Stimulated activated CD4-positive, alpha-beta T cell treated with anti-CD3 and anti-CD28 coated beads, Interleukin-12 subunit alpha, Interleukin-12 subunit beta, amount 100 ng/mL, for 24 hours (primary cell): ENCODE measurements around the gene FAM185A.
A peak's percentile ranks its signal among the peaks of the same experiment; 100 is the strongest.
"Not testable (repeated sequence)": the region's sequence is repeated elsewhere in the genome, so short reads cannot be mapped to it uniquely, and the experiment has no call there.

ENCODE experiments used
- DNase-seq, 2 experiments: peaks; one replicate each; pipeline ENCODE4 v3.0.0-alpha.2; 2020; ENCODE audit warnings: low read depth in 2 of 2

FAM185A gene

GRCh38 chr7:102748605-102749444, at the start of gene FAM185A:
Gene FAM185A (plus strand): TSS chr7:102748999. CDS start chr7:102749208, 209 bp downstream.
- peak; percentile 89 to 95 for DNase-seq

GRCh38 chr7:102713011-102713690, 35.6 kb upstream of the FAM185A start:
- DNase-seq: not testable (repeated sequence)

GRCh38 chr7:102713691-102714080, 35.1 kb upstream of the FAM185A start:
- not testable (repeated sequence) for DNase-seq

- not testable (repeated sequence) for DNase-seq
These were observed 33.9 kb upstream of the FAM185A start for GRCh38 chr7:102714774-102715522.

- DNase-seq: not testable (repeated sequence)
These were observed 33.1 kb upstream of the FAM185A start for GRCh38 chr7:102715718-102716117.

- DNase-seq: not testable (repeated sequence)
These were observed 30.3 kb upstream of the FAM185A start for GRCh38 chr7:102718491-102718890.

DNA sequence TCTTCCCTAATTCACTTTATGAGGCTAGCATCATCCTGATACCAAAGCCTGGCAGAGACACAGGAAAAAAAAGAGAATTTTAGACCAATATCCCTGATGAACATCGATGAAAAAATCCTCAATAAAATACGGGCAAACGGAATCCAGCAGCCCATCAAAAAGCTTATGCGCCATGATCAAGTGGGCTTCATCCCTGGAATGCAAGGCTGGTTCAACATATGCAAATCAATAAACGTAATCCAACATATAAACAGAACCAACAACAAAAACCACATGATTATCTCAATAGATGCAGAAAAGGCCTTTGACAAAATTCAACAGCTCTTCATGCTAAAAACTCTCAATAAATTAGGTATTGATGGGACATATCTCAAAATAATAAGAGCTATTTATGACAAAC, 22.6 kb upstream of the FAM185A start:
- not testable (repeated sequence) for DNase-seq

DNA sequence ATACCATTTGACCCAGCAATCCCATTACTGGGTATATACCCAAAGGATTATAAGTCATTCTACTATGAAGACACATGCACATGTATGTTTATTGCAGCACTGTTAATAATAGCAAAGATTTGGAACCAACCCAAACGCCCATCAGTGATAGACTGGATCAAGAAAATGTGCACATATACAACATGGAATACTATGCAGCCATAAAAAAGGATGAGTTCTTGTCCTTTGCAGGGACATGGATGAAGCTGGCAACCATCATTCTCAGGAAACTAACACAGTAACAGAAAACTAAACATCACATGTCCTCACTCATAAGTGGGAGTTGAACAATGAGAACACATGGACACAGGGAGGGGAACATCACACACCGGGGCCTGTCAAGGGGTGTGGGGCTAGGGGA, 19.1 kb upstream of the FAM185A start:
- not testable (repeated sequence) for DNase-seq

GRCh38 chr7:102730431-102730830, 18.4 kb upstream of the FAM185A start:
- DNase-seq: not testable (repeated sequence)

DNA sequence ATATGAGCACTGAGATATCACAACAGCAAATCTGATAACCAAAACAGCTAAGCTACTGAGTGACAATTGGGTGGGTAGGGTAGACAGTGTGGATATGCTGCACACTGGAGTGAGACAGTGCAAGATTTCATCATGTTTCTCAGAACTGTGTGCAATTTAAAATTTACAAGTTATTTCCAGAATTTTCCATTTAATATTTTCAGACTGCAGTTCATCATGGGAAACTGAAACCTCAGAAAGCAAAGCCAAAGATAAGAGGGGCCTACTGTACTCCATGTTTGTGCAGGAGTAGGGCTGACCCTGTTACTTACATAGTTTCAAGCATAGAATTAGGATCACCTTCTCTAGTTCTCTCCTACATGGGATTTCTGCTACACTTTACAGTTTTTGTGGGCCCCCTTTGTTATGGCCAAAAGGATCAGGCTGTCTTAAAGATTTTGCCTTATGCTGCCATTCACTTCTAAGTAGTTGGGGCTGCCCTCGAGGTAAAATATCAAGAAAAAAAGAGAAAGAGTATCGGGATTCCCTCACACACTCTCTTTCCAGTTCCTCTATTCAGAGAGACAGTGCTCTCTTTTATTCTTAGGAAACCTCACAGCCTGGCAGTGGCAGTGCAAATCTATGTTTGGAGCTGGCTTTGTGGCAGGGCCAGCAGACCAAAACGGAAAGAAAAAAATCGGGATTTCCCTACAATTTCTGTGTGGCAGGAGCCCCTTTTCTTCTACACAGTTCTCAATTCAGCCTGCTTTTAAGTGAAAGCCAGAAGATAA, 6.6 kb upstream of the FAM185A start:
- DNase-seq: not testable (repeated sequence)

DNA sequence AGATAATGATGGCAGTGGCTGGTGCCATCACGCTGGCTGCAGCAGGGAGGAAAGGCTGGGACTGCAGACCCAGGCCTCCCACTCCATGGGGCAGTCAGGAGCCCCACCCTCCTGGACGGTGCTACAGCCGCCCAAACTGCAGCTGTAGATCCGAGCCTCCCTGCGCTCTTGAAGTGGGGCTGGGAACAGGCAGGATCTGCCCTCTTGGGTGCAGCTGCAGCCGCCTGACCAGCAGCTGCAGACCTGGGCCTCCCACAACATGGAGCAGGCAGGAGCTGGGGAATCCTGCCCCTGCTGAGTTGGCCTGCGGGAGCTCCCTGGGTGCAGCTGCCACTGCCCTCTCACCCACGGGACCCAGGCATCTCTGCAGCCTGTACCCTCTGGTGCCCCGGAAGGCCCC, 4.9 kb upstream of the FAM185A start:
- DNase-seq: not testable (repeated sequence)

DNA sequence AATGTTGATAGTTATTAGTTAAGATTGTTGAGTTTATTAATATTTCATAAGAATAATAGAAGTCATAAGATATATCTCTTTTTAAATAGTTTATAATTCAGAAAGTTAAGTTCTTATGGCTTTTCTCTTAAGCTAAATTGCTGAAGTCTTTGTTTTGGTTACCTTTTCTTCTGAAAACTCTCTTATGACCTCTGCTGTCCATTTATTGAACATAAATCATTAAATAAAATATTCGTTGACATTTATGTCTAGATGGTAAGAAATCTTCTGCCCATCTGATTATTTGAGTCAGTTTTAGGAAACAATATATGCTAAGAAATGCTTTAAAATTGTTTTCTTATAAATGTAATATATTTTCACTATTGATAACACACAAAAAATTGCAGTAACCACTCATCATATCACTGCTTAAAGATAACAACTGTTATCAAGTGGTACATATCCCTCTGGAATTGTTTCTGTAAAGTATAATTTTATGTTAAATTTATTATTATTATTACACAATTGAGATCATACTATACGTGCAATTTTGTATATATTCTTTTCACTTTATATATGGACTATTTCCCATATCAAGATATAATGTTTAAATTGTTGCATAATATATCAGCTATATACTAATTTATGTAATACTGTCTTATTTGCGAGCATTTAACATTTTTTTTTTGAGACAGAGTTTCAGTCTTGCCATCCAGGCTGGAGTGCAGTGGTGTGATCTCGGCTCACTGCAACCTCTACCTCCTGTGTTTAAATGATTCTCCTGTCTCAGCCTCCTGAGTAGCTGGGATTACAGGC, 3.1 kb upstream of the FAM185A start:
- not testable (repeated sequence) for DNase-seq

GRCh38 chr7:102749445-102749786, 617 bp downstream of the FAM185A start:
- DNase-seq: not testable (repeated sequence)

- DNase-seq: not testable (repeated sequence)
These were observed 9.4 kb downstream of the FAM185A start for GRCh38 chr7:102758227-102758626.

DNA sequence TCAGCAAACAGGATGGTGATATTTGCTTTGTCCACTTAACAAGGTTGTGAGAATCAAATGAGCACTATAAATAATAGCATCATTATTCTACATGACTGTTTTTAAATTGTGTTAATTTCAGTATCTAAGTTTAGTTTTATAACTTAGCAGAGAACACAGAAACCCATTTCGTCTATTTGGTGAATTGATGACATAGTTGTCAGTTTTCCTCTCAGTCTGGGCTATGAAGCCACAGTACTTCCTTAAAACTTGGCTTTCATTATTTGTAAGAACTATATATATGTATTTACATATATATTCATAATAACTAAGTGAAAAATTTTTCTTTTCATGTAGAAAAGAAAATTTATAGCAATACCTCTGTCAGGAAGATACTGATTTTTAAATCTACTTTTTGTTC, 11.1 kb downstream of the FAM185A start:
- DNase-seq: not testable (repeated sequence)

DNA sequence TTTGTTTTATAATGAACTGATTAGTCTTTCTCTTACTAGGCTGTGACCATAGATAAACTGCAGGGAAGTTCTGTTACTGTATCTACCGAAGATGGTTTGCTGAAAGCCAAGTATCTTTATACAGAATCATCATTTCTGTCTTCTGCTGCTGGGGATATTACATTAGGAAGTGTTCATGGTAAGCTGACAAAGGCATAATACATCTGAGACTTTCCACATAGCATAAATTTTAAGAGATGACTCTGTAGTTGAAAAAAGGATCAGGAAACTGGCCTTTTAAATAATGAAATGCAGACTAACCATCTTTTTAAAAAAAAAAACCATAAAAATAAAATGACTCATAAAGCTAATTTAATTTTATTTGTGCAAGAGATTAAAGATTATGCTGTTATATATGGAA, 12.4 kb downstream of the FAM185A start:
- not testable (repeated sequence) for DNase-seq

DNA sequence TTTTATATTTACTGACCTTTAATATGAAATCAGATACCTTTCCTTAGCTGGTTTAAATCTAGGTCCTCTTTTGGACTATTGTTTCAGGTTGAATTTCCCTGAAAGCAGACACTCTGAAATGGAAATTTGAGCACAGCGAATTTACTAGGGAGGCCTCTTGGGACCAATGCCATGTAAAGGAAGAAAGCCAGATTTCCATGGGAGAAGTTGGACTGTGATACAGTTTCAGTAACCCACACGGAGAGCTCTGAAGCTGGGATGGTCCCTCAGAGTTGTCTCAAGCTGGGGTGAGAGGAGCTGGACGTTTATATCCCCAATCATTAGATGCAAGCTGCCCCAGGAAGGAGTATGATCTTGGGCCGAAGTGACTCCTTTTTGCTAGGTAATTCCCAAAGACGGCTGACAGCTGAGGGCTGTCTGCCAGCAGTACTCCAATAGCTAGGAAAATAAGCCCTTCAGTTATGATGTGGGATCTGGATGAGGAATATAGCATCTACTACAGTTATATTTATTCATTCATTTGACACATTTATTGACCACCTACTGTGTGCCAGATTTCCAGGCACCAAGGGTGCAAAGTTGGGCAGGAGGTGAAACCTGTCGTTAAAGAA, 14.6 kb downstream of the FAM185A start:
- DNase-seq: not testable (repeated sequence)

GRCh38 chr7:102769657-102770192, 20.9 kb downstream of the FAM185A start:
- DNase-seq: not testable (repeated sequence)

- DNase-seq: not testable (repeated sequence)
These were observed 21.7 kb downstream of the FAM185A start for GRCh38 chr7:102770467-102770866.

DNA sequence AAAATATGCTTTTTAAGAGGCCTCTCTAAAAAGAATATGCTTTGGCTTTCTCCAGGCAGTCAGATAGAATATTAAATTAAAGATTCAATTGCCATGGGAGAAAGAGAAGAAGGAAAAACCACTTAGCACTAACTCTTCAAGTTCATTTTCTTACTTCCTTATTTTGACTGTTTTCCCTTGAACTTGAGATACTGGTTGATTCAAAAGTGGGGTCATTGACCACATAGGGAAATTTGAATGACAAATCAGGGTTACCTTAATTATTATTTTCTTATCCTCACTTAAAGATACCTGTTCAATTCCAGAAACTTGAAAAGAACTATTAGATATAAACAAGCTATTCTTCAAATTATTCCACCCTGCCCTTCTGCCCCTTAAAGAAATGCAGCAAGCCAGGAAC, 27.4 kb downstream of the FAM185A start:
- not testable (repeated sequence) for DNase-seq
